Naive thymus-derived CD4-positive, alpha-beta T cell (primary cell): ENCODE results near the gene SLC34A1. TPM values are rescaled to one million over a fixed set of nuclear protein-coding genes. Genes with fewer than 3 reads are reported as not detected.

ENCODE experiments used
- ATAC-seq: fragments of 150-1000 bp; cut with Tn5 transposase; 2 replicates; pipeline ENCODE4 v1.10.0; 2021; ENCODE audit warnings: mild to moderate bottlenecking, moderate library complexity
- CTCF ChIA-PET: fragments of 350-600 bp; sonication (Branson Sonifier 250); formaldehyde crosslinking; loops from one replicate; lab custom pipeline; 2021; ENCODE audit warnings: antibody characterized with exemption; lab: Charles Lee
- POLR2A ChIA-PET: fragments of 350-600 bp; sonication (Branson Sonifier 250); formaldehyde crosslinking; loops from one replicate; lab custom pipeline; 2021; ENCODE audit warnings: antibody characterized with exemption, inconsistent platforms; lab: Charles Lee
- DNase-seq, 9 donors: peaks; one replicate each; pipeline versions ENCODE4 v3.0.0 to v3.0.0-alpha.2; 2020 to 2022; ENCODE audit warnings: mixed read lengths in 1 of 9
- H3K27ac ChIP-seq: one replicate; pipeline ENCODE4 v1.7.0; 2013; ENCODE audit warnings: mild to moderate bottlenecking, low read depth, low read length, moderate library complexity
- H3K27me3 ChIP-seq, 2 donors: one replicate each; pipeline ENCODE4 v1.7.0; 2013; ENCODE audit warnings: low read length in 2 of 2, mild to moderate bottlenecking in 2 of 2, moderate library complexity in 2 of 2; ENCODE audit not compliant: control insufficient read depth in 2 of 2, insufficient read depth in 2 of 2
- H3K36me3 ChIP-seq, 3 experiments: 1 replicate in 2 of 3; 2 replicates in 1 of 3; pipeline ENCODE4 v1.7.0; 2013; ENCODE audit warnings: low read length in 3 of 3, mild to moderate bottlenecking in 3 of 3, moderate library complexity in 1 of 3; ENCODE audit not compliant: insufficient read depth in 3 of 3, control insufficient read depth in 2 of 3
- H3K4me1 ChIP-seq, 2 donors: one replicate each; pipeline ENCODE4 v1.7.0; 2013; ENCODE audit warnings: low read length in 2 of 2, mild to moderate bottlenecking in 2 of 2, moderate library complexity in 1 of 2; ENCODE audit not compliant: control insufficient read depth in 2 of 2, insufficient read depth in 2 of 2
- H3K4me3 ChIP-seq: 2 replicates; pipeline ENCODE4 v1.7.0; 2013; ENCODE audit warnings: mild to moderate bottlenecking, low read length
- H3K9me3 ChIP-seq, 3 experiments: 1 replicate in 2 of 3; 2 replicates in 1 of 3; pipeline ENCODE4 v1.7.0; 2013; ENCODE audit warnings: low read length in 3 of 3; ENCODE audit not compliant: control insufficient read depth in 2 of 3
- H3K27ac Mint-ChIP-seq, 9 donors: one replicate each; pipeline ENCODE4 v1.8.0; 2020 to 2022; ENCODE audit warnings: mixed read lengths in 9 of 9, mild to moderate bottlenecking in 8 of 9, moderate library complexity in 5 of 9, inconsistent platforms in 2 of 9
- H3K27me3 Mint-ChIP-seq, 5 donors: one replicate each; pipeline ENCODE4 v1.8.0; 2021 to 2022; ENCODE audit warnings: mixed read lengths in 5 of 5, mild to moderate bottlenecking in 1 of 5
- H3K36me3 Mint-ChIP-seq, 5 donors: one replicate each; pipeline ENCODE4 v1.8.0; 2020 to 2022; ENCODE audit warnings: mixed read lengths in 5 of 5, mild to moderate bottlenecking in 3 of 5, inconsistent platforms in 1 of 5
- H3K4me1 Mint-ChIP-seq, 7 donors: one replicate each; pipeline ENCODE4 v1.8.0; 2020 to 2022; ENCODE audit warnings: mixed read lengths in 7 of 7, mild to moderate bottlenecking in 3 of 7, inconsistent platforms in 1 of 7
- H3K4me3 Mint-ChIP-seq, 10 donors: one replicate each; pipeline ENCODE4 v1.8.0; 2020 to 2022; ENCODE audit warnings: mild to moderate bottlenecking in 10 of 10, mixed read lengths in 10 of 10, moderate library complexity in 6 of 10, inconsistent platforms in 2 of 10
- H3K9me3 Mint-ChIP-seq, 11 donors: one replicate each; pipeline ENCODE4 v1.8.0; 2020 to 2022; ENCODE audit warnings: mixed read lengths in 11 of 11, mild to moderate bottlenecking in 4 of 11, inconsistent platforms in 1 of 11, moderate library complexity in 1 of 11
- intact Hi-C, 2 donors: fragments of 100-400 bp; cut with micrococcal nuclease; formaldehyde crosslinking; loops; one replicate each; pipeline ENCODE4 v1.15.1; 2023
- polyA plus RNA-seq, 2 donors: library from polyadenylated mRNA; unstranded; fragments of 300-500 nt; fragmentation: Illumina TruSeq; gene quantifications; one replicate each; pipeline ENCODE4 v1.2.3, GENCODE V29; 2021
- total RNA-seq, 6 experiments: library from RNA in 5 of 6; stranded (reverse) in 5 of 6; gene quantifications; 1 replicate in 5 of 6; 2 replicates in 1 of 6; pipeline ENCODE4 v1.2.3 and lab custom pipeline; 2021 to 2026

Gene SLC34A1
- total and polyA plus RNA-seq, 7 experiments from 2014 or later = 0.27 to 0.29 TPM; not detected in 5

- intact Hi-C loops = loop anchor here (1.0 to 2.0 kb wide), 4 partner anchors 19 to 63 kb away; partner anchors contain the start of gene GRK6 (in 2 of the 2)
- H3K4me1 ChIP-seq = peaks cover 53 to 63% of the 10 kb centered on the region in 2 donors
- Mint-ChIP-seq H3K4me1 (peaks cover 46 to 84% (median 66%) of the 10 kb centered on the region in 7 donors), H3K27ac (peak overlapping the region in 6 of 9 donors; percentile 8 to 94 (median 76)), H3K9me3 (no peaks in the 10 kb centered on the region), H3K36me3 (peaks cover 5 to 38% (median 9%) of the 10 kb centered on the region in 5 donors), H3K4me3 (peak overlapping the region in 9 of 10 donors; percentile 42 to 97 (median 90)), H3K27me3 (no peaks in the 10 kb centered on the region)
- no peaks in the 10 kb centered on the region for H3K9me3 ChIP-seq
- ChIA-PET POLR2A (interaction anchor here (2.2 to 4.4 kb wide), 2 partner anchors 12 to 15 kb away, joined by 15 to 18 read pairs; partner anchors contain the start of gene LMAN2), CTCF (no interaction called here)
- ATAC-seq (no peak), DNase-seq (no peak)
- peaks cover 8 to 40% (median 16%) of the 10 kb centered on the region in 3 experiments for H3K36me3 ChIP-seq
- peak overlapping the region; percentile 88 for H3K27ac ChIP-seq
- H3K4me3 ChIP-seq = peak overlapping the region; percentile 61
- no peaks in the 10 kb centered on the region for H3K27me3 ChIP-seq
Observed at GRCh38 chr5:177363565-177363964, 20.7 kb upstream of the SLC34A1 start.

DNA sequence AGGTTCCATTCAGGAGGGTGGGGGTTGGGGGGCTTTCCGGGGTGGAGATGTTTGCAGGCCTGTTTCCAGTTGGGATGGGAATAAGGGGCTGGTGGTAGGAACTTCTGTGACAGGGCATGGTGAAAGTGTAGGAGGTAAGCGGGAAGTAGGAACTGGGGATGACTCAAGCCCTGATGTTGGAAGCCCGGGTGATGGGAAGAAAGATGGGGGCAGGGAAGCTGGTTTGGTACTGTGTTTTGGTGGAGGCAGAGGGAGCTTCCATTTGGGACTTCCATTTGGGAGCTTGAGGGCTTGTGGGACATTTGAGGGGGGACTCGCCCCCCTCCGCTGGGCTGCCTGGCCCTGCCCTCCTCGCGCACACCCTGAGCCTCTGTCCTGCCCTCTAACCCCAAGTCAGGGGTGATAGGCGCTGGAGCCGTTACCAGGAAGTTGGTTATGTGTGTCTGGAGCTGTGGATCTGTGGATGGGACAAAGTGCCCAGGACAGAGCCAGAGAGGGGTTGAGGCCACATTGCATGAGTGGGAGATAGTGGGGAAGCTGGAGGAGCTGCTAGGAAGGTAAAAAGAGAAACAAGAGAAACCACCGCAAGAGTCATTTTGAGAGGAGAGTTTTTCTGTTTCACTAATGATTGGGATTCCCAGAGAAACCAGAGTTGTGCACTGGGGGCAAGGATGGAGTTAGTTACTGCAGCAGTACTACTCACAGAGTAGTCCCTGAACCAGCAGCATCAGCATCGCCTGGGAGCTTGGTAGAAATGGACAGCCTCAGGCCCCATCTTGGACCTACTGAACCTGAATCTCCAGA, 19.9 kb upstream of the SLC34A1 start:
- Histone ChIP-seq H3K9me3 (no peaks in the 10 kb centered on the region), H3K36me3 (peaks cover 13 to 47% (median 24%) of the 10 kb centered on the region in 3 experiments), H3K27me3 (no peaks in the 10 kb centered on the region), H3K4me1 (peaks cover 49 to 65% of the 10 kb centered on the region in 2 donors), H3K27ac (peak overlapping the region; percentile 88), H3K4me3 (no peak overlapping the region)
- H3K27ac Mint-ChIP-seq = peak overlapping the region in 8 of 9 donors; percentile 28 to 94 (median 66)
- no peaks in the 10 kb centered on the region for H3K9me3 Mint-ChIP-seq
- H3K36me3 Mint-ChIP-seq = peaks cover 12 to 41% (median 16%) of the 10 kb centered on the region in 5 donors
- H3K4me1 Mint-ChIP-seq = peaks cover 46 to 85% (median 66%) of the 10 kb centered on the region in 7 donors
- ChIA-PET POLR2A (interaction anchor here (0.7 to 4.4 kb wide), 5 partner anchors 9 to 19 kb away, joined by 3 to 18 read pairs (median 9); partner anchors contain the start of gene LMAN2), CTCF (interaction anchor here (0.6 to 1.0 kb wide), 2 partner anchors 19 to 47 kb away, joined by 3 read pairs; no protein-coding TSS in a partner anchor)
- ATAC-seq (no peak), DNase-seq (peak in 1 of 9 donors; percentile 40)
- intact Hi-C loops = no loop called here
- peak overlapping the region in 8 of 10 donors; percentile 1 to 97 (median 48) for H3K4me3 Mint-ChIP-seq
- H3K27me3 Mint-ChIP-seq = no peaks in the 10 kb centered on the region

DNA sequence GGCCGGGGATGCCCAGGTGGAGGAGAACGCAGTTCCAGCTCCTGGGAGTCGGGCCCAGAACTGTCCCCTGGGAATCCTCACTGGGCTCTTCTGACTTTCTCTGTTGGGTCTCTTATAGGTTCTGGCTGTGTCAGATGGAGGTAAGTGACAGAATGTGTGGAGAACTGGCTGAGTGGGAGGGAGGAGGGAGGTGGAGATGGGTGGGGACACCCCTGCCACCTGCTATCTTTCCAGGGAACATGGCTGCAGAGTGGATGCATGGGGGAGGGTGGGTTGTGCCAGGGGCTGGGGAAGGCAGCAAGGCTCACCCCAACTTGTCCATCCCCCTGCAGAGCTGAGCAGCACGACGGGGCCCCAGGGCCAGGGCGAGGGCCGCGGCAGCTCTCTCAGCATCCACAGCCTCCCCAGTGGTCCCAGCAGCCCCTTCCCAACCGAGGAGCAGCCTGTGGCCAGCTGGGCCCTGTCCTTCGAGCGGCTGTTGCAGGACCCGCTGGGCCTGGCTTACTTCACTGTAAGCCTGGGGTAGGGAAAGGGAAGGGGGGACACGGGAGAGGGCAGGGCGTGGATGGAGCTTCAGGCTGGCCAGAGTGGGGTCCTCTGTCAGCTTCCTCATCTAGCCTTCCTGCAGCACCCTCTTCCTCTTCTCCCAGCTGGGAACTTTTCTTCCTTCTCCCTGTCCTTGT, 18.2 kb upstream of the SLC34A1 start:
- H3K4me1 Mint-ChIP-seq = peaks cover 43 to 81% (median 67%) of the 10 kb centered on the region in 7 donors

DNA sequence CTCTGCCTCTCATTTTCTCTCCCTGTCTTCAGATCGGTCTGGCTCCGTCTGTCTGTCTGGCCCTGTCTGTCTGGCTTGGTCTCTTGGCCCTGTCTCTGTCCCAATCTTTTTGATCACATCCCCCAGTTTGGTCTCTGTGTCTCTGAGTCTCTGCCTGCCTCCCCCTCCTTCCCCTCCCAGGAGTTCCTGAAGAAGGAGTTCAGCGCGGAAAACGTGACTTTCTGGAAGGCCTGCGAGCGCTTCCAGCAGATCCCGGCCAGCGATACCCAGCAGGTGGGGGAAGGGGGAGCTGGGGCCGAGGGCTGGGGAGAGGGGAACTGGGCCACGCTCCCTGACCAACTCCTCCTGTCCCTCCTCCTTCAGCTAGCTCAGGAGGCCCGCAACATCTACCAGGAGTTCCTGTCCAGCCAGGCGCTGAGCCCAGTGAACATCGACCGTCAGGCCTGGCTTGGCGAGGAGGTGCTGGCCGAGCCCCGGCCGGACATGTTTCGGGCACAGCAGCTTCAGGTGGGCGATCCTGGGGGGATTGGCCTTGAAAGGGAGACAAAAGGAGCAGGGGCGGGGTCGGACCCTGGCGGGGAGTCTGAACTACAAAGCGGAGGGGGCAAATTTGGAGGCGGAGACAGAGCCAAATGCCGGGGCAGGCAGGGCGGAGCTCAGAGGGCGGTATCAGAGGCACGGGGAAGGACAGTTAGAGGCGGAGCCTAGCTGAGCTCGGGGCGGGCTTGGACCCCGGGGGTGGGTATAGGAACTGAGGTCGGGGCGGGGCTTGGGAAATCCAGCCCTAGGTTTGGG, 17.5 kb upstream of the SLC34A1 start:
- H3K27ac ChIP-seq = peak overlapping the region; percentile 56
- intact Hi-C loops = no loop called here
- Mint-ChIP-seq H3K4me1 (peaks cover 46 to 80% (median 65%) of the 10 kb centered on the region in 7 donors), H3K27me3 (no peaks in the 10 kb centered on the region), H3K9me3 (no peaks in the 10 kb centered on the region), H3K36me3 (peaks cover 10 to 38% (median 18%) of the 10 kb centered on the region in 5 donors), H3K4me3 (peak overlapping the region in 1 of 10 donors; percentile 41), H3K27ac (peak overlapping the region in 5 of 9 donors; percentile 43 to 92 (median 69))
- no peak for ATAC-seq
- no peaks in the 10 kb centered on the region for H3K9me3 ChIP-seq
- H3K4me3 ChIP-seq = no peak overlapping the region
- peaks cover 40 to 65% of the 10 kb centered on the region in 2 donors for H3K4me1 ChIP-seq
- no peak for DNase-seq
- ChIA-PET POLR2A (interaction anchor here (0.6 to 4.4 kb wide), 4 partner anchors 8 to 36 kb away, joined by 3 to 15 read pairs (median 6); partner anchors contain the start of gene SLC34A1), CTCF (interaction anchor here (0.8 to 1.4 kb wide), 4 partner anchors 8 to 28 kb away, joined by 3 to 5 read pairs (median 3); no protein-coding TSS in a partner anchor)
- H3K27me3 ChIP-seq = no peaks in the 10 kb centered on the region
- peaks cover 21 to 64% (median 26%) of the 10 kb centered on the region in 3 experiments for H3K36me3 ChIP-seq

More for the DNA sequence above, 18.2 kb upstream of the SLC34A1 start:
- ATAC-seq = no peak
- intact Hi-C loops = no loop called here
- Mint-ChIP-seq H3K27me3 (no peaks in the 10 kb centered on the region), H3K27ac (peak overlapping the region in 8 of 9 donors; percentile 6 to 92 (median 54)), H3K9me3 (no peaks in the 10 kb centered on the region), H3K36me3 (peaks cover 10 to 36% (median 18%) of the 10 kb centered on the region in 5 donors), H3K4me3 (peak overlapping the region in 3 of 10 donors; percentile 12 to 41 (median 28))
- POLR2A ChIA-PET = interaction anchor here (1.2 to 4.4 kb wide), 4 partner anchors 13 to 36 kb away, joined by 5 to 18 read pairs (median 12); partner anchors contain the start of genes LMAN2 and SLC34A1
- peaks cover 41 to 65% of the 10 kb centered on the region in 2 donors for H3K4me1 ChIP-seq
- H3K27ac ChIP-seq = peak overlapping the region; percentile 56
- no peak for DNase-seq
- no peaks in the 10 kb centered on the region for H3K9me3 ChIP-seq
- H3K27me3 ChIP-seq = no peaks in the 10 kb centered on the region
- no peak overlapping the region for H3K4me3 ChIP-seq
- peaks cover 21 to 57% (median 26%) of the 10 kb centered on the region in 3 experiments for H3K36me3 ChIP-seq
- CTCF ChIA-PET = interaction anchor here (0.6 to 1.1 kb wide), 4 partner anchors 10 to 29 kb away, joined by 3 to 5 read pairs (median 4); no protein-coding TSS in a partner anchor

DNA sequence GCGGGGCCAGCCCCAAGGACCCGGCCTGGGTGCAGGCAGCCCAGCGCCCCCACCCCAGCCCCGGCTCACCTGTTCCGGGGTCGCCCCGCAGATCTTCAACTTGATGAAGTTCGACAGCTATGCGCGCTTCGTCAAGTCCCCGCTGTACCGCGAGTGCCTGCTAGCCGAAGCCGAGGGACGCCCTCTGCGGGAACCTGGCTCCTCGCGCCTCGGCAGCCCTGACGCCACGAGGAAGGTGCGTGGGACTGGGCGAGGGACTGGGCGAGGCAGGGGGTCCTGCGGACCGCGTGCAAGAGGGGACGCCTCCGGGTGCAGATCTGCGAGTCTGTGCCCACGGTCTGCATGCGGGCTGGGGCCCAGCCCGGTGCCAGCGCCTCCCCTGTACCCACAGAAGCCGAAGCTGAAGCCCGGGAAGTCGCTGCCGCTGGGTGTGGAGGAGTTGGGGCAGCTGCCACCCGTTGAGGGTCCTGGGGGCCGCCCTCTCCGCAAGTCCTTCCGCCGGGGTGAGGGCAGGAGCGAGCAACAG, 16.8 kb upstream of the SLC34A1 start:
- H3K36me3 Mint-ChIP-seq = peaks cover 10 to 36% (median 18%) of the 10 kb centered on the region in 5 donors
- H3K27ac ChIP-seq = no peak overlapping the region

More for the DNA sequence above, 16.8 kb upstream of the SLC34A1 start:
- no peak overlapping the region for H3K4me3 ChIP-seq
- H3K36me3 ChIP-seq = peaks cover 21 to 69% (median 26%) of the 10 kb centered on the region in 3 experiments
- H3K27me3 ChIP-seq = no peaks in the 10 kb centered on the region
- ATAC-seq (no peak), DNase-seq (no peak)
- ChIA-PET CTCF (interaction anchor here (0.9 to 1.4 kb wide), 3 partner anchors 9 to 28 kb away, joined by 3 to 5 read pairs (median 3); no protein-coding TSS in a partner anchor), POLR2A (interaction anchor here (0.6 to 1.5 kb wide), 2 partner anchors 9 to 36 kb away, joined by 3 to 5 read pairs; no protein-coding TSS in a partner anchor)
- Mint-ChIP-seq H3K27ac (no peak overlapping the region), H3K4me3 (peak overlapping the region in 2 of 10 donors; percentile 21 to 29), H3K4me1 (peaks cover 46 to 80% (median 65%) of the 10 kb centered on the region in 7 donors), H3K27me3 (no peaks in the 10 kb centered on the region), H3K9me3 (no peaks in the 10 kb centered on the region)
- no peaks in the 10 kb centered on the region for H3K9me3 ChIP-seq
- intact Hi-C loops = no loop called here
- peaks cover 40 to 65% of the 10 kb centered on the region in 2 donors for H3K4me1 ChIP-seq
